Pulmonary artery endothelial cell (primary cell): ENCODE results near the gene SPAG6. TPM values are rescaled to one million over a fixed set of nuclear protein-coding genes. Genes with fewer than 3 reads are reported as not detected.
"Not testable (repeated sequence)": the region's sequence is repeated elsewhere in the genome, so short reads cannot be mapped to it uniquely, and the experiment has no call there.

Experiments used
- DNase-seq: peaks from one replicate; pipeline ENCODE4 v3.0.0-alpha.2; 2011; ENCODE audit warnings: low read depth, low spot score
- total RNA-seq: library from RNA; depleted of rRNA; stranded (reverse); fragments of >200 nt; gene quantifications from 2 replicates; pipeline ENCODE4 v1.2.3, GENCODE V29; 2014

SPAG6 gene
- total RNA-seq, 1 donor from 2014 or later: not detected

GRCh38 chr10:22341190-22341925 lies 3.9 kb upstream of the SPAG6 start:
- DNase-seq: no peak

GRCh38 chr10:22341926-22342196 lies 3.4 kb upstream of the SPAG6 start:
- no peak for DNase-seq

GRCh38 chr10:22342421-22342820 lies 2.9 kb upstream of the SPAG6 start:
- DNase-seq: no peak

- DNase-seq: no peak
These were observed 1.6 kb upstream of the SPAG6 start for GRCh38 chr10:22343731-22344130.

GRCh38 chr10:22344249-22344648 lies 1.0 kb upstream of the SPAG6 start:
- DNase-seq: no peak

- DNase-seq: no peak
These were observed 455 bp upstream of the SPAG6 start for GRCh38 chr10:22344781-22345300.

GRCh38 chr10:22346096-22346661 lies 883 bp downstream of the SPAG6 start:
- no peak for DNase-seq

- no peak for DNase-seq
These were observed 4.5 kb downstream of the SPAG6 start for GRCh38 chr10:22349755-22350154.

GRCh38 chr10:22351131-22351703 lies 5.9 kb downstream of the SPAG6 start:
- no peak for DNase-seq

- no peak for DNase-seq
These were observed 11.1 kb downstream of the SPAG6 start for GRCh38 chr10:22356324-22356873.

- DNase-seq: not testable (repeated sequence)
These were observed 12.5 kb downstream of the SPAG6 start for GRCh38 chr10:22357770-22358169.

GRCh38 chr10:22363305-22363704 lies 18.0 kb downstream of the SPAG6 start:
- DNase-seq: no peak

- no peak for DNase-seq
These were observed 19.3 kb downstream of the SPAG6 start for GRCh38 chr10:22364407-22365140.

GRCh38 chr10:22365233-22365632 lies 19.9 kb downstream of the SPAG6 start:
- DNase-seq: no peak

GRCh38 chr10:22365644-22366434 lies 20.5 kb downstream of the SPAG6 start:
- DNase-seq: no peak

GRCh38 chr10:22366435-22366703 lies 21.1 kb downstream of the SPAG6 start:
- DNase-seq: no peak

- DNase-seq: no peak
These were observed 21.5 kb downstream of the SPAG6 start for GRCh38 chr10:22366771-22367170.

GRCh38 chr10:22367471-22367870 lies 22.2 kb downstream of the SPAG6 start:
- no peak for DNase-seq

- no peak for DNase-seq
These were observed 23.1 kb downstream of the SPAG6 start for GRCh38 chr10:22368402-22368801.

GRCh38 chr10:22368981-22369380 lies 23.7 kb downstream of the SPAG6 start:
- no peak for DNase-seq

GRCh38 chr10:22369434-22370072 lies 24.3 kb downstream of the SPAG6 start:
- no peak for DNase-seq
